LNCaP clone FGC (cell line): ENCODE data around the gene PI4KA.

ENCODE experiments used
- DNase-seq: peaks from one replicate; pipeline ENCODE4 v3.0.0-alpha.2; 2011; ENCODE audit warnings: low read depth
- H3K4me3 ChIP-seq: 2 replicates; pipeline ENCODE4 v1.5.1; 2011; ENCODE audit warnings: mild to moderate bottlenecking, low read depth, low read length, control low read depth
- CTCF ChIP-seq: IDR thresholded peaks from 2 replicates; pipeline ENCODE4 v1.5.1; 2012; ENCODE audit warnings: mild to moderate bottlenecking; ENCODE audit not compliant: control insufficient read depth, insufficient read depth; ENCODE audit errors: extremely low read depth

Gene PI4KA

GRCh38 chr22:20811171-20811570 is 47.4 kb downstream of the PI4KA start:
- H3K4me3 ChIP-seq, result no peak overlapping the region
- DNase-seq, result no peak
- no peak for TF ChIP-seq CTCF

DNA sequence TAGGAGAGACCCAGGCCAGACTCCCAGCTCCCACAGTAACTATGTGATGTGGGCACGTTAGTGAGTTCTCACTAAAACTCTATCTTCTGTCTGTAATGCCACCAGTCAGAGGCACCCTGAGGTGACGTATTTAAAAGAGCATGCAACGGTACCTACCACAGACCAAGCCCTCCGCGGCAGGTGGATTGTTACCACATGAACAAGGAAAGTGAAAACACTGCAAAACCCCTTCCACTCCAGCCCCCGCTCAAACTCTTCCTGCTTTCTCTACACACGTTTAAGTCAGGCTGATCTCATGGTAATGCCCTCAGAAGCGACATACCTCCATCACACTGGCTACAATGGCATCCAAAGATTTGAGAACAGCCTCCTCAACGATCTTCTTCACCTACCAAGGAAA is 48.0 kb downstream of the PI4KA start:
- no peak for TF ChIP-seq CTCF
- no peak for DNase-seq
- H3K4me3 ChIP-seq, result no peak overlapping the region

DNA sequence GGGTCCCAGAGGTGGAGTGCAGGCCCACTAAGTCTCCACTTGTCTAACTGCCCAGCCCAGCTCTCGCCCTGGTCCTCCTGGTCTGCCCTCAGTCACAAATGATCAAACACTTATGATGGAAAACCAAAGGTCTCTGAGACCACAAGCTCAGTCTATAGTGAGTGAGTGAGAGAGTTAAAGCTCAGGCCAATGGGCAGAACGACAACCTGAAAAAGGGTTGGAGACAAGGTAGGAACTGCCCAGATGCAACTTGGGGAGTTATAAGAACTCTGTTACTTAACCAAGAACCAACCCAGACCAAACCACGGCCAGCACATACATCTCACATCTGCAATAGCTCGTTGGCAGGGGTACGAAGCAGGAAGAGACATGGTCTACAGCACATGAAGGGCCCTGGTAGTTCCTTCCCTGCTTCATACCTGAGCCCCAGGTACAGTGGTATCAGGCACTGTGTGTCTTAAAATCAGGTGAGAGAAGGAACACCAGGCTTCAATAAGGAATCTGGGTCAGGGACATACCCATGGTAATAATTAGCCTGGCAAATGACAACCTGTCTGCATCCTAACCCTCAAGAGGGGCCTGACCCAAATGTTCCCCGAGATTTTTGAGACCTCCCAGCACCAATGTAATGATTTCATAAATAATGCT is 48.9 kb downstream of the PI4KA start:
- TF ChIP-seq CTCF, result no peak
- no peak overlapping the region for H3K4me3 ChIP-seq
- no peak for DNase-seq

DNA sequence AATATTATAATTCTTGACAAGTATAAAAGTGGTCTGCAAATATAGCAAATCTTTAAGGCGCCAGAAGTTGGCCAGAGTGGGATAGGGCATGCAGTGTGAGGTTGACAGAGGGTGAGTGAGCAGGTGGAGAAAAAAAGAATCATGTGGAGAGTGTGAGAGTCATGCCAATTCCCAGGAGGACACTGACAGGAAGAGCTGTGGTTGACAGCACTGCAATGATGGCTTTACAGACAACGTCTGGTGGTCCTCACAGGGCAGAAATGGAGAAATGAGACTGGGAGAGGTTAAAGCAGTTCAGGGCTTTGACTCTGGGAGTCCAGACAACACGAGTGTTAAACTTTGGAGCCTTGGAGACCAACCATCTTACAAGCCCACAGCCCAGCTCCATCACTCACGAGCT is 49.8 kb downstream of the PI4KA start:
- no peak for TF ChIP-seq CTCF
- no peak for DNase-seq
- H3K4me3 ChIP-seq, result no peak overlapping the region

- TF ChIP-seq CTCF, result no peak
- no peak for DNase-seq
- no peak overlapping the region for H3K4me3 ChIP-seq
Measured at GRCh38 chr22:20807315-20807752, 51.3 kb downstream of the PI4KA start.

DNA sequence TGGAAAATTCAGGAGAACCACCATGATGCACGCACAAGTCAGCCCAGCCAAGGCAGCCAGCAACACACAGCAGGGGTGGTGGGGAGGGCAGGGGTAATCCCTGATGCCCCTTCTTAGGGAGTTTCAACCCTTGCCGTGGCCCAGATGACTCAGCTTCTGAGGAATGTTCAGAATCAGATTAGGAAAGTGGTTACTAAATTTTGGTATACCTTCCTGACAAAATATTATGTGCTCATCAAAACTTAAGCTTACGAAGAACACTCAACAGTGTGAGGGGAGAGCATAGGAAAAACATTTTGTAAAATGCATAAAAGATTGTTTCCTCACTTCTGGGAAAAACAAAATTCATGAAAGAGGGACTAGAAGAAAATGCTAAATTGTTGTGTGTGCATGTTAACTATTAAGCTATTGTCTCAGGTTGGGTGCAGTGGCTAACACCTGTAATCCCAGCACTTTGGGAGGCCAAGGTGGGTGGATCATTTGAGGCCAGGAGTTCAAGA is 52.6 kb downstream of the PI4KA start:
- DNase-seq, result no peak
- H3K4me3 ChIP-seq, result no peak overlapping the region
- TF ChIP-seq CTCF, result no peak

DNA sequence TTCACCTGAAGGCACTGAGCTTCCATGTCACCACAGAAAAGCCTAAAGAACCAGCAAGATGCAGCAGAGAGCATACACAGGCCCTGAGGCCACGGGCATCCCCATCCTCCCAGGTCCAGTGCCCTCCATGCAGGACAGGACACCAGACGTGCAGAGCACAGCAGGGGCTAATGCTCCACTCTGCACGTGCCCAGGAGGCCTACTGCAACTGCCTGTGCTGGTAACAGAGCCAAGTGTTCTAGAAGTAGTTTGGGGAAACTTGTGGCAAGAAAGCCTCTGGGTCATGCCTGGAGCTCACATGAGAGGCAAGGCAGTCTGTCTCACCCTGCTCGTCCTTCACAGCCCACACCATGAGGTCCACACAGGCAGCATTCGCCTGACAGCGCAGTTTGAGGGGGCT is 54.0 kb downstream of the PI4KA start:
- DNase-seq, result no peak
- H3K4me3 ChIP-seq, result no peak overlapping the region
- TF ChIP-seq CTCF, result no peak
